Transverse colon (tissue), 4 donors: ENCODE measurements around the gene ESR1. TPM values are rescaled to one million over a fixed set of nuclear protein-coding genes. Genes with fewer than 3 reads are reported as not detected.
"Not testable (repeated sequence)": the region's sequence is repeated elsewhere in the genome, so short reads cannot be mapped to it uniquely, and the experiment has no call there.

ENCODE experiments used
- DNase-seq: peaks from one replicate; pipeline ENCODE4 v3.0.0-alpha.2; 2019
- H3K27ac ChIP-seq, 4 donors: fragments of 200-600 bp; sonication (generic); 2 replicates each; pipeline ENCODE4 v1.5.1; 2016 to 2018; ENCODE audit warnings: inconsistent platforms in 4 of 4
- H3K27me3 ChIP-seq: fragments of 200-600 bp; sonication (generic); 2 replicates; pipeline ENCODE4 v1.5.1; 2017; ENCODE audit warnings: inconsistent platforms
- H3K36me3 ChIP-seq, 4 donors: fragments of 200-600 bp; sonication (generic); 2 replicates each; pipeline ENCODE4 v1.5.1; 2017 to 2019; ENCODE audit warnings: inconsistent platforms in 4 of 4
- H3K4me1 ChIP-seq, 4 donors: fragments of 200-600 bp; sonication (generic); 2 replicates each; pipeline ENCODE4 v1.5.1; 2017 to 2020; ENCODE audit warnings: inconsistent platforms in 4 of 4
- H3K4me3 ChIP-seq, 4 donors: fragments of 200-600 bp; sonication (generic); 1 replicate in 1 of 4; 2 replicates in 3 of 4; pipeline versions ENCODE4 v1.5.1 to v1.6.1; 2017 to 2019; ENCODE audit warnings: inconsistent platforms in 4 of 4
- H3K9me3 ChIP-seq, 2 donors: fragments of 200-600 bp; sonication (generic); 2 replicates each; pipeline ENCODE4 v1.5.1; 2017 to 2019; ENCODE audit warnings: inconsistent platforms in 2 of 2
- CTCF ChIP-seq, 5 experiments: fragments of 200-600 bp in 3 of 5; fragments of 450-650 bp in 2 of 5; sonication (generic) in 3 of 5; IDR thresholded peaks; 1 replicate in 2 of 5; 2 replicates in 3 of 5; pipeline ENCODE4 v1.5.1; 2016 to 2017; ENCODE audit warnings: antibody characterized with exemption in 5 of 5, inconsistent platforms in 3 of 5, mild to moderate bottlenecking in 2 of 5, moderate library complexity in 1 of 5
- EP300 ChIP-seq: sonication (generic); formaldehyde crosslinking; IDR thresholded peaks from one replicate; pipeline ENCODE4 v1.6.1; 2017; ENCODE audit warnings: antibody characterized with exemption, low read depth
- POLR2A ChIP-seq: fragments of 450-650 bp; IDR thresholded peaks from one replicate; pipeline ENCODE4 v1.6.1; 2016; ENCODE audit warnings: antibody characterized with exemption, mild to moderate bottlenecking, moderate library complexity
- POLR2AphosphoS5 ChIP-seq, 3 donors: sonication (generic); formaldehyde crosslinking; IDR thresholded peaks; one replicate each; pipeline ENCODE4 v1.6.1; 2016; ENCODE audit warnings: antibody characterized with exemption in 3 of 3
- WGBS, 2 donors: methylation state at CpG; one replicate each; pipeline ENCODE4 v1.1.5; 2018; ENCODE audit warnings: low coverage in 1 of 2; 5-methylcytosine and 5-hydroxymethylcytosine counted together
- in situ Hi-C, 4 donors: fragments of 200-750 bp; cut with MboI; loops; one replicate each; pipeline versions ENCODE4 v1.15.0 to v1.15.1; 2017; ENCODE audit warnings: low sequenced_read_pairs in 3 of 4, low pct_ligation_motif_present in 1 of 4, low pct_unique_long_range_greater_than_20kb in 1 of 4
- intact Hi-C: fragments of 100-400 bp; cut with DNase I; formaldehyde crosslinking; loops from one replicate; pipeline ENCODE4 v1.15.1; 2023; ENCODE audit warnings: low total_unique reads
- total RNA-seq, 4 donors: library from RNA; depleted of rRNA; stranded (reverse); fragments of >200 nt; gene quantifications; one replicate each; pipeline ENCODE4 v1.1.0, GENCODE V29; 2016

Gene ESR1
- total RNA-seq, 4 donors from 2014 or later, result 0.37 to 0.48 (median 0.41) TPM; not detected in 1

GRCh38 chr6:151975795-151976194 is 168.3 kb downstream of the ESR1 start:
- intact Hi-C loops (no loop called here), in situ Hi-C loops (no loop called here)
- no peak for DNase-seq
- Histone ChIP-seq H3K36me3 (no peaks in the 10 kb centered on the region), H3K4me3 (no peak overlapping the region), H3K27me3 (no peaks in the 10 kb centered on the region), H3K9me3 (no peaks in the 10 kb centered on the region), H3K27ac (no peak overlapping the region), H3K4me1 (no peaks in the 10 kb centered on the region)
- WGBS, 2 donors, result 57 to 84% methylated on average over 1 of the region's 1 CpG
- TF ChIP-seq EP300 (no peak), CTCF (IDR thresholded peaks at IDR 0.05) (no peak), POLR2A (no peak)

- H3K9me3 ChIP-seq, H3K27ac ChIP-seq, H3K27me3 ChIP-seq, H3K4me1 ChIP-seq, in situ Hi-C loops, DNase-seq, intact Hi-C loops, H3K4me3 ChIP-seq, H3K36me3 ChIP-seq: not testable (repeated sequence)
- 52 to 57% methylated on average over 1 to 6 of the region's 6 CpGs for WGBS, 2 donors
Observed at GRCh38 chr6:151988199-151988598, 180.7 kb downstream of the ESR1 start.

- H3K27me3 ChIP-seq, result no peaks in the 10 kb centered on the region
Observed at GRCh38 chr6:151992091-151992490, 184.6 kb downstream of the ESR1 start.

DNA sequence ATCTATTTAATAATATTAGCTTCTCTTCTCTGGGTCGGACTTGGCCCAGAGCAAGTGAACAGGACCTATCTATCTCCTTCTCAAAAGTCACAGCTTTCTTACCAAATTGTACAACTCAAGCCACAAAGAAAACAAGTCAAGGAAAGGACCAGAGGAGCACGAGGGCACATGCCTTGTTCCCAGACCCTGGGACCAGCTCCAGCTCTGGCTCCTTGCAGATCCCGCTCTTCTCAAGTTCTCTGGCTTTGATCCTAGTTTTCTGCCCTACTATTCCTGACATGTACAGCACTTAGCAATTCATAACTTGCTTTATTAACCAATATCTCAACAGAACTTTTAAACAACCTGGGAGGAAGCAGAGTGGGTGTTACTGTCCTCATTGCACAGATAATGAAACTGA is 185.9 kb downstream of the ESR1 start:
- H3K4me1 ChIP-seq, result no peaks in the 10 kb centered on the region
- WGBS, 2 donors, result 60 to 77% methylated on average over 3 of the region's 3 CpGs
- no peak overlapping the region for H3K4me3 ChIP-seq
- H3K36me3 ChIP-seq, result no peaks in the 10 kb centered on the region
- TF ChIP-seq POLR2AphosphoS5 (IDR thresholded peaks at IDR 0.05), result no peak
- no peak for TF ChIP-seq CTCF (IDR thresholded peaks at IDR 0.05)
- no peak for TF ChIP-seq EP300
- TF ChIP-seq POLR2A, result no peak
- no peak for DNase-seq
- in situ Hi-C loops (no loop called here), intact Hi-C loops (no loop called here)
- no peaks in the 10 kb centered on the region for H3K27me3 ChIP-seq
- H3K27ac ChIP-seq, result no peak overlapping the region
- H3K9me3 ChIP-seq, result peaks cover 0 to 3% of the 10 kb centered on the region in 2 donors

More at GRCh38 chr6:151992091-151992490, 184.6 kb downstream of the ESR1 start:
- in situ Hi-C loops, result no loop called here
- intact Hi-C loops, result no loop called here
- WGBS, 2 donors, result 71 to 78% methylated on average over 5 of the region's 5 CpGs
- Histone ChIP-seq H3K9me3 (peaks cover 0 to 3% of the 10 kb centered on the region in 2 donors), H3K4me1 (no peaks in the 10 kb centered on the region), H3K27ac (no peak overlapping the region), H3K36me3 (no peaks in the 10 kb centered on the region), H3K4me3 (no peak overlapping the region)
- DNase-seq, result no peak
- TF ChIP-seq CTCF (IDR thresholded peaks at IDR 0.05) (no peak), POLR2A (no peak), POLR2AphosphoS5 (IDR thresholded peaks at IDR 0.05) (no peak), EP300 (no peak)

GRCh38 chr6:151998784-151999183 is 191.3 kb downstream of the ESR1 start:
- H3K36me3 ChIP-seq, result no peaks in the 10 kb centered on the region
- H3K27me3 ChIP-seq, result no peaks in the 10 kb centered on the region
- TF ChIP-seq EP300 (no peak), POLR2AphosphoS5 (IDR thresholded peaks at IDR 0.05) (no peak), CTCF (IDR thresholded peaks at IDR 0.05) (no peak), POLR2A (no peak)
- in situ Hi-C loops, result no loop called here
- intact Hi-C loops, result no loop called here
- 86 to 100% methylated on average over 1 of the region's 1 CpG for WGBS, 2 donors
- no peaks in the 10 kb centered on the region for H3K9me3 ChIP-seq
- no peak overlapping the region for H3K27ac ChIP-seq
- no peak for DNase-seq
- H3K4me3 ChIP-seq, result no peak overlapping the region
- H3K4me1 ChIP-seq, result no peaks in the 10 kb centered on the region
